Measurements from ENCODE around the gene SLIT3. TPM values are rescaled to one million over a fixed set of nuclear protein-coding genes. Genes with fewer than 3 reads are reported as not detected.
A peak's percentile ranks its signal among the peaks of the same experiment; 100 is the strongest.

The SLIT3 gene
- total RNA-seq, 1 experiment from 2014 or later, result 0.44 TPM

DNA sequence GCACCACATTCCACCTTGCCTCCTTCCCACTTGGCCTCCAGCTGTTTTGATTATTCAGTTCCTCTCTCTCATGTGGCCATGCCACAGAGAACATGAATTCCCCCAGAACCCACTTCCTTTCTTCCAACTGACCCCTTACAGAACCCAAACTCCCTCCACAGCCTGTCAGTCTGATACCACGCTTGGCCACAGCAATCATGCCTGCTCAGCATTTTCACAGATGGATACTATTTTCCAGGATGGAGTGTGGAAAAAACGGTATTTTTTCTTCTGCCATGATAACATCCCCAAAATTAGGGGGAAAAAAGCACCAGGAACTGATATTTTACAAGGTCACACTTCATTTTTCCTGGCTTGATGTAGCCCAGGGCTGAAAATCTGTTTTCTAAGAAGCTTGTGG, 34.9 kb upstream of the SLIT3 start:
- H2AFZ ChIP-seq (ENCODE audit: low read length), result no peak overlapping the region
- CTCF ChIA-PET, result no interaction called here
- H3K4me2 ChIP-seq (ENCODE audit: low read length), result no peak overlapping the region

DNA sequence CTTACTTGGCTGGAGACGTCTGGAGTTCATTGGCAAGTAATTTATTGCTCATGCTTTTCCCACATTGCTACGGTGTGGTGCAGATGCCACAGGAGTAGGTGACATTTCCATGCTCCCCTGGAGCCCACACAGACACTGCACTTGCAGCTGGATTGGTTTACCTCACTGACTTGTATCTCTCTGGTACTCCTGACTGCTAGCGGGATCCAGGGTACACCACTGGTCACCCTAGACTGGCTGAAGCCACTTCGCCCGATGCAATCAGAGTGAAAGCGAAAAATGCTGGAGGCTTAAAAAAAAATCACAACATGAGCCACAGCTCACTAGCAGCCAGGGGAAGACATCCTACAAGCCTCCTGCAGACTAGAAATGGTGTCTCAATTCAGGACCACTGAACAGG, 32.6 kb upstream of the SLIT3 start:
- Histone ChIP-seq H3K36me3 (ENCODE audit: low read depth, low read length) (no peaks in the 10 kb centered on the region), H3K27me3 (ENCODE audit: low read length) (peaks cover 44% of the 10 kb centered on the region), H3F3A (ENCODE audit: low read length, unreplicated experiment) (no peaks in the 10 kb centered on the region), H3K4me3 (ENCODE audit: low read length) (no peak overlapping the region), H3K9ac (ENCODE audit: low read length) (no peak overlapping the region), H3K4me1 (ENCODE audit: insufficient read depth, low read length) (no peaks in the 10 kb centered on the region), H3K9me3 (ENCODE audit: low read length) (no peaks in the 10 kb centered on the region), H3K79me2 (ENCODE audit: low read length) (no peaks in the 10 kb centered on the region), H2AFZ (ENCODE audit: low read length) (no peak overlapping the region), H3K4me2 (ENCODE audit: low read length) (no peak overlapping the region), H4K20me1 (ENCODE audit: low read length) (no peaks in the 10 kb centered on the region), H3K9me2 (replicated peaks; ENCODE audit: low read length) (no peaks in the 10 kb centered on the region), H3K27ac (ENCODE audit: low read length) (no peak overlapping the region)
- TF ChIP-seq EZH2phosphoT487 (IDR thresholded peaks at IDR 0.05; ENCODE audit: borderline replicate concordance, low read length), result no peak
- no peak for TF ChIP-seq CTCF (conservative IDR thresholded peaks at IDR 0.05; ENCODE audit: low read depth, low read length)
- ChIA-PET CTCF (no interaction called here), POLR2A (ENCODE audit: unreplicated experiment) (no interaction called here)
- intact Hi-C loops (cut with micrococcal nuclease), result no loop called here
- ATAC-seq (no peak), DNase-seq (no peak)
- BruUV-seq (replicated peaks), result no TSS peak

More for the DNA sequence above, 34.9 kb upstream of the SLIT3 start:
- Histone ChIP-seq H3K79me2 (ENCODE audit: low read length) (no peaks in the 10 kb centered on the region), H3K36me3 (ENCODE audit: low read depth, low read length) (no peaks in the 10 kb centered on the region), H3K9me3 (ENCODE audit: low read length) (no peaks in the 10 kb centered on the region), H3K4me1 (ENCODE audit: insufficient read depth, low read length) (no peaks in the 10 kb centered on the region), H3K27ac (ENCODE audit: low read length) (no peak overlapping the region), H4K20me1 (ENCODE audit: low read length) (no peaks in the 10 kb centered on the region), H3K9ac (ENCODE audit: low read length) (no peak overlapping the region), H3F3A (ENCODE audit: low read length, unreplicated experiment) (no peaks in the 10 kb centered on the region), H3K4me3 (ENCODE audit: low read length) (no peak overlapping the region), H3K9me2 (replicated peaks; ENCODE audit: low read length) (no peaks in the 10 kb centered on the region), H3K27me3 (ENCODE audit: low read length) (peaks cover 36% of the 10 kb centered on the region; the same call in 1 of the 2 replicates)
- intact Hi-C loops (cut with micrococcal nuclease), result no loop called here
- BruUV-seq (replicated peaks), result no TSS peak
- DNase-seq (no peak), ATAC-seq (no peak)
- TF ChIP-seq EZH2 (IDR thresholded peaks at IDR 0.05; ENCODE audit: low read length, unreplicated experiment) (no peak), CTCF (conservative IDR thresholded peaks at IDR 0.05; ENCODE audit: low read depth, low read length) (no peak), EZH2phosphoT487 (IDR thresholded peaks at IDR 0.05; ENCODE audit: borderline replicate concordance, low read length) (no peak)
- POLR2A ChIA-PET (ENCODE audit: unreplicated experiment), result no interaction called here

GRCh38 chr5:169331292-169331852, 30.4 kb upstream of the SLIT3 start:
- POLR2A ChIA-PET (ENCODE audit: unreplicated experiment), result no interaction called here

More at GRCh38 chr5:169331292-169331852, 30.4 kb upstream of the SLIT3 start:
- no peak overlapping the region for H3K4me3 ChIP-seq (ENCODE audit: low read length)
- BruUV-seq (replicated peaks), result no TSS peak
- TF ChIP-seq EZH2phosphoT487 (IDR thresholded peaks at IDR 0.05; ENCODE audit: borderline replicate concordance, low read length) (no peak), EZH2 (IDR thresholded peaks at IDR 0.05; ENCODE audit: low read length, unreplicated experiment) (no peak), CTCF (conservative IDR thresholded peaks at IDR 0.05; ENCODE audit: low read depth, low read length) (0 out of 2 replicates have a peak, but pooled peaks have one; percentile 23)
- H3K9ac ChIP-seq (ENCODE audit: low read length), result no peak overlapping the region
- no peak overlapping the region for H3K27ac ChIP-seq (ENCODE audit: low read length)
- no peaks in the 10 kb centered on the region for H3K9me2 ChIP-seq (replicated peaks; ENCODE audit: low read length)
- no peaks in the 10 kb centered on the region for H3K9me3 ChIP-seq (ENCODE audit: low read length)
- intact Hi-C loops (cut with micrococcal nuclease), result no loop called here
- H2AFZ ChIP-seq (ENCODE audit: low read length), result no peak overlapping the region
- H3K27me3 ChIP-seq (ENCODE audit: low read length), result peaks cover 49% of the 10 kb centered on the region
- H4K20me1 ChIP-seq (ENCODE audit: low read length), result no peaks in the 10 kb centered on the region
- CTCF ChIA-PET, result no interaction called here
- ATAC-seq, result no peak; the same call in 1 of the 2 replicates
- H3K4me1 ChIP-seq (ENCODE audit: insufficient read depth, low read length), result no peaks in the 10 kb centered on the region
- no peak overlapping the region for H3K4me2 ChIP-seq (ENCODE audit: low read length)
- no peaks in the 10 kb centered on the region for H3K79me2 ChIP-seq (ENCODE audit: low read length)
- no peaks in the 10 kb centered on the region for H3F3A ChIP-seq (ENCODE audit: low read length, unreplicated experiment)
- no peaks in the 10 kb centered on the region for H3K36me3 ChIP-seq (ENCODE audit: low read depth, low read length)
- peak; percentile 16 for DNase-seq

Data from PC-3 (cell line).